ENCODE results near the gene COX10.

- TF ChIP-seq, protein P1, sequence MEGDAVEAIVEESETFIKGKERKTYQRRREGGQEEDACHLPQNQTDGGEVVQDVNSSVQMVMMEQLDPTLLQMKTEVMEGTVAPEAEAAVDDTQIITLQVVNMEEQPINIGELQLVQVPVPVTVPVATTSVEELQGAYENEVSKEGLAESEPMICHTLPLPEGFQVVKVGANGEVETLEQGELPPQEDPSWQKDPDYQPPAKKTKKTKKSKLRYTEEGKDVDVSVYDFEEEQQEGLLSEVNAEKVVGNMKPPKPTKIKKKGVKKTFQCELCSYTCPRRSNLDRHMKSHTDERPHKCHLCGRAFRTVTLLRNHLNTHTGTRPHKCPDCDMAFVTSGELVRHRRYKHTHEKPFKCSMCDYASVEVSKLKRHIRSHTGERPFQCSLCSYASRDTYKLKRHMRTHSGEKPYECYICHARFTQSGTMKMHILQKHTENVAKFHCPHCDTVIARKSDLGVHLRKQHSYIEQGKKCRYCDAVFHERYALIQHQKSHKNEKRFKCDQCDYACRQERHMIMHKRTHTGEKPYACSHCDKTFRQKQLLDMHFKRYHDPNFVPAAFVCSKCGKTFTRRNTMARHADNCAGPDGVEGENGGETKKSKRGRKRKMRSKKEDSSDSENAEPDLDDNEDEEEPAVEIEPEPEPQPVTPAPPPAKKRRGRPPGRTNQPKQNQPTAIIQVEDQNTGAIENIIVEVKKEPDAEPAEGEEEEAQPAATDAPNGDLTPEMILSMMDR (IDR thresholded peaks at IDR 0.05), result no peak
- TF ChIP-seq POLR2A (IDR thresholded peaks at IDR 0.05), result no peak
Measured at GRCh38 chr17:14095631-14096030, 26.3 kb downstream of the COX10 start.
